Measurements from ENCODE around the gene CCDC182.

DNA sequence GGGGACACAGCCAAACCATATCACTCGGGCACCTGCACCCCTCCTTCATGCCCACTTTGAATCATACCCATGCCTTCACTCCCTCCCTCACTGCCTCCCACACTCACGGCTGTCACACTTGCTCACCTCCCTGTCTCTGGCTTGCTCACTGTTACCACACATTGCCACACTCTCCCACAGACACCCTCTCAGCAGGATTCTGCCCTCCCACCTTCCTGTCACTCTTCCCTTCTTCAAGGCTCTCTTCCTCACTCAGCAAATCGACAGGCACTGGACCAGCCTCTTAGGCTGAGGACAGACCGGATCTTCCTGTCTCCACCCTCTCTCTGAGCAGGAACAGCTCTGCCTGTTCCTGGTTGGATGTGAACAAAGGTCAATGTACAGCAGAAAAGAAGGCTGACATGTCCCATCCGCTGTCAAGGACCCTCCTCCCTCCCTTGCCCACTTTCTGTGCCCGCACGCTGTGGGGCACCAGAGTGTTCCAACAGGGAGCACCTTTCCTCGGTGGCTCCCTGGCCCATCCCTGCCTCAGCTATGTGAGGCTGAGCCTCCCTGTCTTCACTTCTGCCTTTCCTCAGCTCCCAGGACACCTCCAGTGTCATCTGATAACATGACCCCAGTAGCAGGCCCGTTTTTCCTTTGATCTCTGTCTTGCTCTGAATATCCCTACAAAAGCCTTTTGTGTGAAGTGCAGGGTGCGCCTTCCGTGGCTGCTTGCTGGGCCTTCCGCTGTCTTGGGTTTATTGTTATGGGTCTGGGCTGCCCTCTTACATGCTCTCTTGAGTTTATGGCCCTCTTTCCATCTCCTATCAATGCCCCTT lies 47.0 kb downstream of the CCDC182 start:
- TF ChIP-seq ZNF165 (CRISPR knock-in tag; IDR thresholded peaks at IDR 0.05; ENCODE audit: borderline replicate concordance) (no peak), CEBPB (tag; IDR thresholded peaks at IDR 0.05) (no peak), NR2C1 (IDR thresholded peaks at IDR 0.05) (no peak), NR2C1 (tag; IDR thresholded peaks at IDR 0.05) (no peak)
